HepG2 (cell line): ENCODE data around the gene TANC1. TPM values are rescaled to one million over a fixed set of nuclear protein-coding genes. Genes with fewer than 3 reads are reported as not detected.

Experiments
- ATF7-NPFF ChIP-seq: sonication (generic); formaldehyde crosslinking; IDR thresholded peaks from 2 replicates; pipeline ENCODE4 v1.8.1; 2023; ENCODE audit warnings: mild to moderate bottlenecking, low read depth, missing genetic modification reagents, moderate library complexity
- ATM ChIP-seq: fragments of 450-650 bp; IDR thresholded peaks from 2 replicates; pipeline ENCODE4 v1.7.1; 2017; ENCODE audit warnings: mild to moderate bottlenecking, borderline replicate concordance
- BCL6 ChIP-seq: IDR thresholded peaks from 2 replicates; pipeline ENCODE4 v1.6.1; 2016; ENCODE audit warnings: missing genetic modification reagents, missing compliant biosample characterization
- BHLHE40 ChIP-seq: IDR thresholded peaks from 2 replicates; pipeline ENCODE4 v1.6.1; 2011; ENCODE audit warnings: low read length, improper control_type of control experiment
- GATA4 ChIP-seq: sonication (generic); IDR thresholded peaks from 2 replicates; pipeline ENCODE4 v1.6.1; 2016; ENCODE audit warnings: antibody characterized with exemption, low read depth, borderline replicate concordance
- HOXA7 ChIP-seq: sonication (generic); formaldehyde crosslinking; IDR thresholded peaks from 2 replicates; pipeline ENCODE4 v1.8.1; 2022; ENCODE audit warnings: mild to moderate bottlenecking, missing genetic modification reagents, moderate library complexity
- IRF2 ChIP-seq: IDR thresholded peaks from 2 replicates; pipeline ENCODE4 v1.6.1; 2018; ENCODE audit warnings: missing genetic modification reagents, missing compliant biosample characterization
- KDM5A ChIP-seq: fragments of 200-600 bp; sonication (generic); IDR thresholded peaks from 2 replicates; pipeline ENCODE4 v1.7.0; 2018; ENCODE audit warnings: antibody characterized with exemption, mild to moderate bottlenecking, low read length, borderline replicate concordance
- KLF11 ChIP-seq: IDR thresholded peaks from 2 replicates; pipeline ENCODE4 v1.6.1; 2016; ENCODE audit warnings: missing compliant biosample characterization
- MYNN ChIP-seq: sonication (generic); formaldehyde crosslinking; IDR thresholded peaks from 2 replicates; pipeline ENCODE4 v1.4.0; 2020; ENCODE audit warnings: mild to moderate bottlenecking, low read depth, missing genetic modification reagents
- NFYB ChIP-seq: sonication (generic); formaldehyde crosslinking; IDR thresholded peaks from 2 replicates; pipeline ENCODE4 v1.4.0; 2020; ENCODE audit warnings: missing genetic modification reagents
- NR2C2 ChIP-seq: sonication (generic); formaldehyde crosslinking; IDR thresholded peaks from 2 replicates; pipeline ENCODE4 v1.4.0; 2020; ENCODE audit warnings: missing genetic modification reagents, mild to moderate bottlenecking, moderate library complexity, borderline replicate concordance
- PRMT3 ChIP-seq: sonication (generic); formaldehyde crosslinking; IDR thresholded peaks from 2 replicates; pipeline ENCODE4 v1.8.1; 2022; ENCODE audit warnings: low read depth, mild to moderate bottlenecking, moderate library complexity, missing genetic modification reagents, borderline replicate concordance
- TEAD2 ChIP-seq: sonication (generic); formaldehyde crosslinking; IDR thresholded peaks from 2 replicates; pipeline ENCODE4 v1.9.0; 2021; ENCODE audit warnings: missing genetic modification reagents
- TEAD3 ChIP-seq: optimal IDR thresholded peaks from 2 replicates; pipeline ENCODE3; 2016; ENCODE audit warnings: borderline replicate concordance
- ZNF30 ChIP-seq: sonication (generic); formaldehyde crosslinking; IDR thresholded peaks from 2 replicates; pipeline ENCODE4 v1.5.0; 2020; ENCODE audit warnings: mild to moderate bottlenecking, missing genetic modification reagents
- ZNF333 ChIP-seq: sonication (generic); formaldehyde crosslinking; IDR thresholded peaks from 2 replicates; pipeline ENCODE4 v1.4.0; 2020; ENCODE audit warnings: mild to moderate bottlenecking, missing genetic modification reagents, borderline replicate concordance
- ZNF501 ChIP-seq: sonication (generic); formaldehyde crosslinking; IDR thresholded peaks from 2 replicates; pipeline ENCODE4 v1.5.1; 2020; ENCODE audit warnings: mild to moderate bottlenecking, moderate library complexity, missing genetic modification reagents
- ZNF549 ChIP-seq: sonication (generic); formaldehyde crosslinking; IDR thresholded peaks from 2 replicates; pipeline ENCODE4 v1.5.0; 2020; ENCODE audit warnings: missing genetic modification reagents
- ZNF572 ChIP-seq: sonication (generic); formaldehyde crosslinking; IDR thresholded peaks from 2 replicates; pipeline ENCODE4 v1.5.1; 2020; ENCODE audit warnings: mild to moderate bottlenecking, missing genetic modification reagents
- ZNF687 ChIP-seq: sonication (generic); formaldehyde crosslinking; IDR thresholded peaks from 2 replicates; pipeline ENCODE4 v1.5.1; 2020; ENCODE audit warnings: mild to moderate bottlenecking, missing genetic modification reagents, moderate library complexity
- ZNF773 ChIP-seq: sonication (generic); formaldehyde crosslinking; IDR thresholded peaks from 2 replicates; pipeline ENCODE4 v1.4.0; 2020; ENCODE audit warnings: missing genetic modification reagents, borderline replicate concordance
- polyA plus RNA-seq, 8 experiments: library from polyadenylated mRNA; depleted of rRNA in 3 of 8; stranded (reverse) in 7 of 8; unstranded in 1 of 8; fragments of >200 nt; fragmentation: Illumina TruSeq in 4 of 8; extraction: Trizol in 4 of 8; gene quantifications; 2 replicates each; pipeline versions ENCODE4 v1.2.1 to v1.2.3, GENCODE V29; 2011 to 2016; ENCODE audit warnings: low read depth in 4 of 8, missing spikeins in 1 of 8, mixed read lengths in 1 of 8; ENCODE audit not compliant: insufficient read depth in 1 of 8
- total RNA-seq, 5 experiments: library from RNA; depleted of rRNA; stranded (reverse); fragments of >200 nt; fragmentation: Illumina TruSeq; extraction: Trizol; gene quantifications; 2 replicates each; pipeline ENCODE4 v1.2.3, GENCODE V29; 2016; ENCODE audit warnings: low read depth in 1 of 5
- TF ChIP-seq, protein P1 (sequence below): sonication (generic); formaldehyde crosslinking; IDR thresholded peaks from 2 replicates; pipeline ENCODE4 v1.4.0; 2020; ENCODE audit warnings: missing genetic modification reagents; ENCODE audit errors: not compliant biosample characterization
- TF ChIP-seq, protein P2 (sequence below): sonication (generic); formaldehyde crosslinking; IDR thresholded peaks from 2 replicates; pipeline ENCODE4 v1.5.0; 2020; ENCODE audit warnings: mild to moderate bottlenecking, missing genetic modification reagents, moderate library complexity

Gene TANC1
- total and polyA plus RNA-seq, 2 of the 13 experiments (the other 11 are each of a cell fraction or from before 2014, with no cell fraction given): 2.3 to 5.6 TPM

DNA sequence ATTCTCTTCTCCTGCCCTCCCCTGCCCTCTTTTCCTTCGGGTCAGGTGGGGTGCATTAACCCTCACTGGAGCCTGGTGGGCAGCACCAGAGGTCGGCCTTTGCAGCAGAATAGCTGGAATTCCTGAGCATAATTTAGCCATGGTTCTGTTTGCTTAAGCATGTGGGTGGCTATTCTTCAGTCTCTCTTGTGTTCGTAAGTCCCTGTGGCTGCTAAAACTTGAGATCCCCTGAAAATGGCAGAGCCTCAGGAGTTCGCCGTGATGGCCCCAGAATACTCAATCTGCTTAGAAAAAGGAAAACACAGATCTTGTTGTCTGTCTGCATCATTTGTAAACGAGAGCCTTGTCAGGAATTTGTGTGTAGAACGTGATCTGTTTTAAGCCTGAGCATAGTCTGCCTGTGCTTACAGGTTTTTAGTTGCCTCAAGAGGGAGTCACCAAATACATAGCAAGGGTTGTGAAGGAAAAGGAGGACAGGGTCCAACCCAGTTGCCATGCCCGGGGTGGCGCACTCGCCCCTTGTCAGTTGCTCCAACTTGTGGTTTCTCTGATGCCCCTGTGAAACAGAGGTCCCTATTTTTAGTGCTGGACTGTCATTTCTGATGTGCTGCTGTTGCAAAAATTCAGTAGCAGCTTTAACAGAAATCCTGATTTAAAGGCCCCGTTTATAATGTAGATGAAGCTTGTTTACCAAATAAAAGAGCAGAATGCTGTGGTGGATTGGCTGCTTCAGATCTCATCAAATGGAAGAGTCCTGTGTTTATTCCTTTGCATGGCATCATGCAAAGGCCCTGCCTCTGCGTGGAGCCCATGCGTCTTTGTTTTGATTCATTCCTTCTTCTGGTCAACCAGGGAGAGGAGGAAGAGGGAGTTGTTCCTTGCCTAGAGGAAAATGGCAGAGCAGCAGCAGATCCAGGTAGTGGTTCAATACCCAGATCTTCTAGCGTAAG is 243.3 kb downstream of the TANC1 start (continued):
- no peak for TF ChIP-seq PRMT3 (CRISPR knock-in tag)
- TF ChIP-seq ZNF572 (CRISPR knock-in tag): peak; percentile 16; the same call in 1 of the 2 replicates
- no peak for TF ChIP-seq KLF11 (CRISPR knock-in tag)
- TF ChIP-seq NR2C2 (CRISPR knock-in tag): no peak
- TF ChIP-seq ZNF773 (CRISPR knock-in tag): no peak
- TF ChIP-seq, protein P1, sequence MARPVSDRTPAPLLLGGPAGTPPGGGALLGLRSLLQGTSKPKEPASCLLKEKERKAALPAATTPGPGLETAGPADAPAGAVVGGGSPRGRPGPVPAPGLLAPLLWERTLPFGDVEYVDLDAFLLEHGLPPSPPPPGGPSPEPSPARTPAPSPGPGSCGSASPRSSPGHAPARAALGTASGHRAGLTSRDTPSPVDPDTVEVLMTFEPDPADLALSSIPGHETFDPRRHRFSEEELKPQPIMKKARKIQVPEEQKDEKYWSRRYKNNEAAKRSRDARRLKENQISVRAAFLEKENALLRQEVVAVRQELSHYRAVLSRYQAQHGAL (CRISPR knock-in tag): no peak
- no peak for TF ChIP-seq TEAD2
- no peak for TF ChIP-seq IRF2 (CRISPR knock-in tag)
- no peak for TF ChIP-seq ATF7-NPFF (CRISPR knock-in tag)
- no peak for TF ChIP-seq ZNF30 (CRISPR knock-in tag)
- TF ChIP-seq ZNF549 (CRISPR knock-in tag): no peak
- no peak for TF ChIP-seq NFYB (CRISPR knock-in tag)
- TF ChIP-seq HOXA7 (CRISPR knock-in tag): no peak
- TF ChIP-seq ZNF687: no peak; the same call in 1 of the 2 replicates
- TF ChIP-seq BHLHE40: 0 out of 2 replicates have a peak, but pooled peaks have one; percentile 44
- TF ChIP-seq MYNN (CRISPR knock-in tag): no peak
- TF ChIP-seq GATA4: no peak
- TF ChIP-seq, protein P2, sequence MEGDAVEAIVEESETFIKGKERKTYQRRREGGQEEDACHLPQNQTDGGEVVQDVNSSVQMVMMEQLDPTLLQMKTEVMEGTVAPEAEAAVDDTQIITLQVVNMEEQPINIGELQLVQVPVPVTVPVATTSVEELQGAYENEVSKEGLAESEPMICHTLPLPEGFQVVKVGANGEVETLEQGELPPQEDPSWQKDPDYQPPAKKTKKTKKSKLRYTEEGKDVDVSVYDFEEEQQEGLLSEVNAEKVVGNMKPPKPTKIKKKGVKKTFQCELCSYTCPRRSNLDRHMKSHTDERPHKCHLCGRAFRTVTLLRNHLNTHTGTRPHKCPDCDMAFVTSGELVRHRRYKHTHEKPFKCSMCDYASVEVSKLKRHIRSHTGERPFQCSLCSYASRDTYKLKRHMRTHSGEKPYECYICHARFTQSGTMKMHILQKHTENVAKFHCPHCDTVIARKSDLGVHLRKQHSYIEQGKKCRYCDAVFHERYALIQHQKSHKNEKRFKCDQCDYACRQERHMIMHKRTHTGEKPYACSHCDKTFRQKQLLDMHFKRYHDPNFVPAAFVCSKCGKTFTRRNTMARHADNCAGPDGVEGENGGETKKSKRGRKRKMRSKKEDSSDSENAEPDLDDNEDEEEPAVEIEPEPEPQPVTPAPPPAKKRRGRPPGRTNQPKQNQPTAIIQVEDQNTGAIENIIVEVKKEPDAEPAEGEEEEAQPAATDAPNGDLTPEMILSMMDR: peak; percentile 56
- TF ChIP-seq BCL6: no peak
- TF ChIP-seq ZNF333 (CRISPR knock-in tag): no peak
- no peak for TF ChIP-seq KDM5A
- TF ChIP-seq ZNF501 (CRISPR knock-in tag): peak; percentile 70; the same call in 1 of the 2 replicates
- TF ChIP-seq TEAD3: peak; percentile 65
- no peak for TF ChIP-seq ATM
